AG09309 (cell line): ENCODE data around the gene AMBN.

Source experiments
- DNase-seq: peaks from one replicate; pipeline ENCODE4 v3.0.0-alpha.2; 2010; ENCODE audit warnings: low read depth
- H3K4me3 ChIP-seq: 2 replicates; pipeline ENCODE4 v1.5.1; 2011; ENCODE audit warnings: mild to moderate bottlenecking, low read depth, low read length, moderate library complexity; ENCODE audit not compliant: control insufficient read depth
- CTCF ChIP-seq: IDR thresholded peaks from 2 replicates; pipeline ENCODE4 v1.5.1; 2011; ENCODE audit warnings: mild to moderate bottlenecking, low read depth, low read length, inconsistent platforms; ENCODE audit not compliant: insufficient read depth, control insufficient read depth; ENCODE audit errors: missing control alignments

AMBN gene

GRCh38 chr4:70607334-70607853 is 15.3 kb downstream of the AMBN start:
- no peak for TF ChIP-seq CTCF
- no peak overlapping the region for H3K4me3 ChIP-seq
- no peak for DNase-seq

DNA sequence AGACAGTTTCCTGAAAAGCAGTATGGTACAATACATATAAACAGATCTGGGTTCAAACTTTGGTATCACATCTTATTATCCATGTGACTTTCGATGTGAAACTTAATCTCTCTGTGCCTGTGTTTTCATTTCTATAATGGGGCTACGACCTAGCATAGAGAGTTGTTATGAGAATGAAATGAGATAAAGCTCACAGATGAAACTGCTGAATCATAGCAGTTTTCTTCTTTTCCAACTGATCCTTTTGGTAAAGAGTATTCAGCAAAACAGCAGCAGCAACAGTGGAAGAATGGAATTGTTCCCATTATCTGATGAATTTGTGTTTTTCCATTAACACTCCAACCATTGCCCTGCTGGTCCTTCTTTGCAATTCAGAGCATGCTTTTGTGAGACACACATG is 16.3 kb downstream of the AMBN start:
- TF ChIP-seq CTCF: no peak
- no peak for DNase-seq
- no peak overlapping the region for H3K4me3 ChIP-seq

GRCh38 chr4:70613306-70614183 is 21.5 kb downstream of the AMBN start:
- H3K4me3 ChIP-seq: peak overlapping the region; percentile 1; the same call in 1 of the 2 replicates
- TF ChIP-seq CTCF: no peak
- no peak for DNase-seq

GRCh38 chr4:70614184-70614555 is 22.1 kb downstream of the AMBN start:
- no peak for TF ChIP-seq CTCF
- DNase-seq: no peak
- H3K4me3 ChIP-seq: peak overlapping the region; percentile 1; the same call in 1 of the 2 replicates

- no peak for TF ChIP-seq CTCF
- H3K4me3 ChIP-seq: no peak overlapping the region
- no peak for DNase-seq
Measured at GRCh38 chr4:70619288-70619687, 27.2 kb downstream of the AMBN start.

DNA sequence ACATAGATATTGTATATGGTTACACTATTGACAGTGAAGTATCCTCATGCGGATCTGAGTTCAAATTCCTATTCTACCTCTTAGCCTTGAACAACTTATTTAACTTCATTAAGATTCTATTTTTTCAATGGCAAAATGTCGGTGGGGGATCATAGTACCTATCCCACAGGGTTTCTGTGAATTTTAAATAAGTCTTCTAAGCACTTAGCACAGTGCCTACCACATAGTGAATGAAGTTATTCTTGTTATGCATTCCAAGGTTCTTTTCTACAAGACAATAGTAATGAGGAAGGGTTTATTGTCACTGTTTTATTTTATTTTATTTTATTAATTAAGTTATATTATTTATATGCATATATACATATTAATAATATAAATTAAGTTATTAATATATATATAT is 27.7 kb downstream of the AMBN start:
- DNase-seq: no peak
- H3K4me3 ChIP-seq: no peak overlapping the region
- TF ChIP-seq CTCF: no peak
